PC-3 (cell line): Measurements from ENCODE around the gene YWHAQ. TPM values are rescaled to one million over a fixed set of nuclear protein-coding genes. Genes with fewer than 3 reads are reported as not detected.
"Not testable (repeated sequence)": the region's sequence is repeated elsewhere in the genome, so short reads cannot be mapped to it uniquely, and the experiment has no call there.

Experiments used
- ATAC-seq: fragments of 200-7000 bp; cut with Tn5 transposase; 2 replicates; pipeline ENCODE4 v1.9.1; 2020; ENCODE audit warnings: mild to moderate bottlenecking, moderate library complexity
- BruUV-seq: library from RNA; stranded (reverse); fragments of 400-500 nt; replicated peaks from 2 replicates; lab custom pipeline; 2021; lab: Mats Ljungman, UMichigan
- CTCF ChIA-PET: fragments of 300-600 bp; sonication (Branson Sonifier 250); formaldehyde crosslinking; loops from one replicate; lab custom pipeline; 2022; ENCODE audit warnings: antibody characterized with exemption; lab: Charles Lee
- POLR2A ChIA-PET: fragments of 300-600 bp; sonication (Branson Sonifier 250); formaldehyde crosslinking; loops from one replicate; lab custom pipeline; 2022; ENCODE audit warnings: antibody characterized with exemption; ENCODE audit not compliant: unreplicated experiment; lab: Charles Lee
- DNase-seq: peaks from one replicate; pipeline ENCODE4 v3.0.0-alpha.2; 2015
- H2AFZ ChIP-seq: fragments of 300-600 bp; sonication (generic); 2 replicates; pipeline ENCODE4 v1.6.0; 2016; ENCODE audit warnings: antibody characterized with exemption, low read length
- H3F3A ChIP-seq: fragments of 300-600 bp; sonication (generic); one replicate; pipeline ENCODE4 v1.6.0; 2017; ENCODE audit warnings: antibody characterized with exemption, low read length, control low read depth, mild to moderate bottlenecking; ENCODE audit not compliant: unreplicated experiment
- H3K27ac ChIP-seq: fragments of 300-600 bp; sonication (generic); 2 replicates; pipeline ENCODE4 v1.5.1; 2016; ENCODE audit warnings: mild to moderate bottlenecking, low read length
- H3K27me3 ChIP-seq: fragments of 300-600 bp; sonication (generic); 2 replicates; pipeline ENCODE4 v1.6.1; 2016; ENCODE audit warnings: low read length, mixed read lengths
- H3K36me3 ChIP-seq: fragments of 300-600 bp; sonication (generic); 2 replicates; pipeline ENCODE4 v1.6.1; 2016; ENCODE audit warnings: low read depth, mixed run types, low read length, mixed read lengths
- H3K4me1 ChIP-seq: fragments of 300-600 bp; sonication (generic); 2 replicates; pipeline ENCODE4 v1.5.1; 2016; ENCODE audit warnings: low read length; ENCODE audit not compliant: insufficient read depth
- H3K4me2 ChIP-seq: fragments of 300-600 bp; sonication (generic); 2 replicates; pipeline ENCODE4 v1.6.0; 2016; ENCODE audit warnings: low read length
- H3K4me3 ChIP-seq: fragments of 300-600 bp; sonication (generic); 2 replicates; pipeline ENCODE4 v1.5.1; 2016; ENCODE audit warnings: mild to moderate bottlenecking, low read length, mixed read lengths
- H3K79me2 ChIP-seq: fragments of 300-600 bp; sonication (generic); 2 replicates; pipeline ENCODE4 v1.6.1; 2017; ENCODE audit warnings: low read length, mixed read lengths
- H3K9ac ChIP-seq: fragments of 300-600 bp; sonication (generic); 2 replicates; pipeline ENCODE4 v1.6.0; 2016; ENCODE audit warnings: mild to moderate bottlenecking, low read length
- H3K9me2 ChIP-seq: fragments of 300-600 bp; sonication (generic); replicated peaks from 2 replicates; pipeline ENCODE4 v1.6.1; 2016; ENCODE audit warnings: mixed run types, low read length, mixed read lengths
- H3K9me3 ChIP-seq: fragments of 300-600 bp; sonication (generic); 2 replicates; pipeline ENCODE4 v1.6.1; 2016; ENCODE audit warnings: low read length, mixed read lengths
- H4K20me1 ChIP-seq: fragments of 300-600 bp; sonication (generic); 2 replicates; pipeline ENCODE4 v1.6.1; 2016; ENCODE audit warnings: low read length, mixed read lengths
- CTCF ChIP-seq: fragments of 300-600 bp; sonication (generic); conservative IDR thresholded peaks from 2 replicates; pipeline ENCODE4 v1.5.1; 2017; ENCODE audit warnings: antibody characterized with exemption, low read depth, mild to moderate bottlenecking, low read length
- EZH2 ChIP-seq: fragments of 300-600 bp; sonication (generic); IDR thresholded peaks from one replicate; pipeline ENCODE4 v1.6.1; 2017; ENCODE audit warnings: antibody characterized with exemption, mild to moderate bottlenecking, low read length; ENCODE audit not compliant: unreplicated experiment
- EZH2phosphoT487 ChIP-seq: fragments of 300-600 bp; sonication (generic); IDR thresholded peaks from 2 replicates; pipeline ENCODE4 v1.6.1; 2018; ENCODE audit warnings: mild to moderate bottlenecking, antibody characterized with exemption, low read length, borderline replicate concordance
- intact Hi-C: fragments of 100-400 bp; cut with micrococcal nuclease; formaldehyde crosslinking; loops from 2 replicates; pipeline ENCODE4 v1.9.0; 2023
- total RNA-seq: library from RNA; depleted of rRNA; stranded (reverse); fragments of >200 nt; gene quantifications from 2 replicates; pipeline ENCODE4 v1.2.3, GENCODE V29; 2014

Gene YWHAQ
- total RNA-seq, 1 experiment from 2014 or later = 377 TPM

- peak; percentile 87 for DNase-seq
- Histone ChIP-seq H3K4me3 (peak overlapping the region; percentile 27; the same call in 1 of the 2 replicates), H4K20me1 (peaks cover 25% of the 10 kb centered on the region), H3K4me1 (peaks cover 28% of the 10 kb centered on the region), H3K79me2 (peaks cover 93% of the 10 kb centered on the region), H3K9ac (no peak overlapping the region), H3K9me3 (no peaks in the 10 kb centered on the region), H3K36me3 (no peaks in the 10 kb centered on the region), H3K9me2 (no peaks in the 10 kb centered on the region), H2AFZ (no peak overlapping the region), H3K4me2 (peak overlapping the region; percentile 68), H3K27ac (peak overlapping the region; percentile 52), H3K27me3 (no peaks in the 10 kb centered on the region), H3F3A (no peaks in the 10 kb centered on the region)
- ATAC-seq = peak; percentile 4; the same call in 1 of the 2 replicates
- intact Hi-C loops = no loop called here
- CTCF ChIA-PET = no interaction called here
- no peak for TF ChIP-seq EZH2phosphoT487
- no peak for TF ChIP-seq EZH2
- no peak for TF ChIP-seq CTCF
- POLR2A ChIA-PET = interaction anchor here (0.7 kb wide), 2 partner anchors 17 to 39 kb away, joined by 5 to 7 read pairs; no protein-coding TSS in a partner anchor
- TSS peak; percentile 0 for BruUV-seq
Observed at GRCh38 chr2:9552219-9553178, 78.3 kb downstream of the YWHAQ start.

DNA sequence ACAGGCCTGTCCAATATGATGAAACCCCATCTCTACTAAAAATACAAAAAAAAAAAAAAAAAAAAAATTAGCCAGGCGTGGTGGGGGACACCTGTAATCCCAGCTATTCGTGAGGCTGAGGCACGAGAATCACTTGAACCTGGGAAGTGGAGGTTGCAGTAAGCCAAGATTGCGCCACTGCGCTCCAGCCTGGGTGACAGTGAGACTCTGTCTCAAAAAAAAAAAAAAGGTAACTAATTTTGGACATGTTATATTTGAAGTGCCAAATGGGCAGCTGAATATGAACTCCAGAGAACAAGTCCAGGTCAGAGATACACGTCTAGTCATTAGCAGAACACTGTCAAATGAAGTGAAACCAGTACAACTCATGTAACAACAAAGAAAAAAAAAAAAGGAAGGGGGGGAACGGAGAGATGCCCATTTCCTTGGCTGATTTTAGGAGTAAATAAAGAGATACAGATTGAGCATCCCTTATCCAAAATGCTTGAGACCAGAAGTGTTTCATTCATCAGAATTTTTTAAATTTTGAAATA is 79.9 kb downstream of the YWHAQ start:
- POLR2A ChIA-PET, BruUV-seq, DNase-seq, ATAC-seq, H3K9ac ChIP-seq, H3K4me3 ChIP-seq, H3K27ac ChIP-seq, H2AFZ ChIP-seq, H3F3A ChIP-seq, H3K4me2 ChIP-seq, H3K27me3 ChIP-seq, intact Hi-C loops, H3K9me2 ChIP-seq, H3K9me3 ChIP-seq, CTCF ChIA-PET, H3K36me3 ChIP-seq: not testable (repeated sequence)
- Histone ChIP-seq H3K79me2 (peaks cover 96% of the 10 kb centered on the region), H4K20me1 (peaks cover 32% of the 10 kb centered on the region), H3K4me1 (peaks cover 28% of the 10 kb centered on the region)

DNA sequence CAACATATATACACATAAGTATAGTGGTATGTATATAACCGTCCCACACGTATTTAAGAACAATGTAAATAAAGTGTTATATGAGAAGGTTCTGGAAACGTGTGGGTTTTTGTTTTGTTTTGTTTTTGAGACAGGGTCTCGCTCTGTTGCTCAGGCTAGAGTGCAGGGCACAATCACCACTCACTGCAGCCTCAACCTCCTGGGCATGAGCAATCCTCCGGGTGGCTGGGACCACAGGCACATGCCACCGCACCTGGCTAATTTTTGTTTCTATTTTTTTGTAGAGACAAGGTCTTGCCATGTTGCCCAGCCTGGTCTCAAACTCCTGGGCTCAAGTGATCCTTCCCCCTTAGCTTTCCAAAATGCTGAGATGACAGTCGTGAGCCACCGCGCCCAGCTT is 81.4 kb downstream of the YWHAQ start:
- H3K4me3 ChIP-seq = no peak overlapping the region
- ATAC-seq (no peak), DNase-seq (no peak)
- peaks cover 25% of the 10 kb centered on the region for H3K4me1 ChIP-seq
- H3K27me3 ChIP-seq = no peaks in the 10 kb centered on the region
- H2AFZ ChIP-seq = no peak overlapping the region
- no peak overlapping the region for H3K27ac ChIP-seq
- H3K36me3 ChIP-seq = no peaks in the 10 kb centered on the region
- no peaks in the 10 kb centered on the region for H3F3A ChIP-seq
- ChIA-PET CTCF (no interaction called here), POLR2A (no interaction called here)
- peaks cover 29% of the 10 kb centered on the region for H4K20me1 ChIP-seq
- BruUV-seq = no TSS peak
- no peak overlapping the region for H3K4me2 ChIP-seq
- peaks cover 99% of the 10 kb centered on the region for H3K79me2 ChIP-seq
- intact Hi-C loops = no loop called here
- no peaks in the 10 kb centered on the region for H3K9me3 ChIP-seq
- H3K9me2 ChIP-seq = no peaks in the 10 kb centered on the region
- TF ChIP-seq EZH2phosphoT487 = no peak
- no peak for TF ChIP-seq EZH2
- TF ChIP-seq CTCF = no peak
- no peak overlapping the region for H3K9ac ChIP-seq
